ENCODE results near the gene FAM193B. TPM values are rescaled to one million over a fixed set of nuclear protein-coding genes. Genes with fewer than 3 reads are reported as not detected.

The FAM193B gene
- total RNA-seq, 1 experiment from 2014 or later, result 72.9 TPM

DNA sequence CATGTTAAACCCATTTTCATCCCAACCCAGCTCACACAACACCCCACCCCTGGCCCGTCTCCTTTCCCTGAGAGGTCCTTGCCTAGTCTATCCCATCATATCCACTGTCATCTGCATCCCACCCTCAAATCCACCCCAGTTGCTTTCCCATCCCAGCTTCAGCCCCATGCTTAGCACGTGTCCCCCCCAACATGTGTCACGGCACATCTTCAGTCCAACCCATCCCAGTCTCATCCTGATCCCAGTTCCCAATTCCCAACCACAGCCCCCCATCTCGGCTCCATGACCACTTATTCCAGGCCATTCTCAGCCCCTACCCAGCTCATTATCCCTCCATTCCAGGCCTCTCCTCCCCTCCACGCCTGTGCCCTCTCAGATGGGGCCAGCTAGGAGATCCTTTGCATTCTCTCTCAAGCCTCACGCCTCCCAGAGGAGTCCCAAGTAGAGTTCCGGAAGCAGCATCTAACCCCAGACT is 80.3 kb downstream of the FAM193B start:
- Mint-ChIP-seq H3K27me3 (ENCODE audit: insufficient read depth, unreplicated experiment) (no peaks in the 10 kb centered on the region), H3K36me3 (ENCODE audit: insufficient read depth, unreplicated experiment) (peaks cover 23% of the 10 kb centered on the region), H3K27ac (ENCODE audit: unreplicated experiment) (peak overlapping the region; percentile 11), H3K4me3 (ENCODE audit: unreplicated experiment) (peak overlapping the region; percentile 74), H3K4me1 (ENCODE audit: low read depth, unreplicated experiment) (peaks cover 34% of the 10 kb centered on the region), H3K9me3 (ENCODE audit: unreplicated experiment) (no peaks in the 10 kb centered on the region)
- DNase-seq, result no peak
- no peaks in the 10 kb centered on the region for H3K27me3 ChIP-seq (replicated peaks; ENCODE audit: control insufficient read depth, insufficient read depth, low read length)
- TF ChIP-seq, protein P1, sequence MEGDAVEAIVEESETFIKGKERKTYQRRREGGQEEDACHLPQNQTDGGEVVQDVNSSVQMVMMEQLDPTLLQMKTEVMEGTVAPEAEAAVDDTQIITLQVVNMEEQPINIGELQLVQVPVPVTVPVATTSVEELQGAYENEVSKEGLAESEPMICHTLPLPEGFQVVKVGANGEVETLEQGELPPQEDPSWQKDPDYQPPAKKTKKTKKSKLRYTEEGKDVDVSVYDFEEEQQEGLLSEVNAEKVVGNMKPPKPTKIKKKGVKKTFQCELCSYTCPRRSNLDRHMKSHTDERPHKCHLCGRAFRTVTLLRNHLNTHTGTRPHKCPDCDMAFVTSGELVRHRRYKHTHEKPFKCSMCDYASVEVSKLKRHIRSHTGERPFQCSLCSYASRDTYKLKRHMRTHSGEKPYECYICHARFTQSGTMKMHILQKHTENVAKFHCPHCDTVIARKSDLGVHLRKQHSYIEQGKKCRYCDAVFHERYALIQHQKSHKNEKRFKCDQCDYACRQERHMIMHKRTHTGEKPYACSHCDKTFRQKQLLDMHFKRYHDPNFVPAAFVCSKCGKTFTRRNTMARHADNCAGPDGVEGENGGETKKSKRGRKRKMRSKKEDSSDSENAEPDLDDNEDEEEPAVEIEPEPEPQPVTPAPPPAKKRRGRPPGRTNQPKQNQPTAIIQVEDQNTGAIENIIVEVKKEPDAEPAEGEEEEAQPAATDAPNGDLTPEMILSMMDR (IDR thresholded peaks at IDR 0.05; ENCODE audit: insufficient read depth in 1 of 2, low read depth in 1 of 2, low read length in 1 of 2, severe bottlenecking in 1 of 2, unreplicated experiment in 1 of 2), result no peak
- CTCF ChIA-PET, result interaction anchor here (1.0 to 3.7 kb wide), 3 partner anchors 17 to 69 kb away, joined by 3 to 19 read pairs (median 5); no protein-coding TSS in a partner anchor
- no TSS peak for BruUV-seq (replicated peaks)
- H3K4me1 ChIP-seq, result peaks cover 35% of the 10 kb centered on the region
- POLR2A ChIA-PET, result interaction anchor here (1.3 kb wide), 1 partner anchor 24 kb away, joined by 4 read pairs; the partner anchor contains the start of gene PDLIM7
- no peaks in the 10 kb centered on the region for H3K9me3 ChIP-seq
- peaks cover 1% of the 10 kb centered on the region; the same call in 1 of the 2 replicates for H3K36me3 ChIP-seq (ENCODE audit: control insufficient read depth, insufficient read depth, low read length)
- H3K4me3 ChIP-seq (ENCODE audit: low read depth, low read length), result peak overlapping the region; percentile 86; the same call in 1 of the 2 replicates
- intact Hi-C loops (cut with micrococcal nuclease; ENCODE audit: unreplicated experiment), result no loop called here

DNA sequence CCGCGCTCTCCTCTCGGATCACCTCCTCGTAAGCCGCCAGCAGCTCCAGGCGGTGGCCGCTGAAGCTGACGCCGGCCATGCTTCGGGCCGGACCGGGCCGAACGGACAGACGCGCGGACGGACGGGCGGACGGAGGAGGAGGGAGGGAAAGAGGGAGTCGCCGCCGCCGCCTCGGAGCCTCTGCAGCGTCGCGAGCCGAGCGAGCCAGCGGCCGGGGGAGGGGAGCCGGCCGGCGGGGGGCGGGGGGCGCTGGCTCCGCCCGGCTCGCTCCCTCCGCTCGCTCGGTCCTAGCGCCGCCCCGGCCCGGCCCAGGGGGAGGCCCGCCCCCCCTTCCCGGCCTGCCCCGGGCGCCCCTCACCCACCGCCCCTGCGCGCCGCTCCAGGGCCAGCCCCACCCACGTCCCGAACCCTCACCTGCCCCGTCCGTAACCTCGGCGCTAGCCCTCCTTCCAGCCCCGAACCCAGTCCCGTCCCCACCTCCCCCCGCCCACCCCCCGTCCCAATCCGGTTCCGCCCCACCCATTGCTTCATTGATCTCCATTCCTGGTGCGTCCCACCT is 80.8 kb downstream of the FAM193B start, which contains the start of gene DBN1:
DBN1 (minus strand) TSS at position 192 of the 559 bp plus-strand sequence; CDS start at position 79, 113 bp downstream.
- Mint-ChIP-seq H3K27me3 (ENCODE audit: insufficient read depth, unreplicated experiment) (no peaks in the 10 kb centered on the region), H3K36me3 (ENCODE audit: insufficient read depth, unreplicated experiment) (peaks cover 26% of the 10 kb centered on the region), H3K4me3 (ENCODE audit: unreplicated experiment) (peak within 1 kb of the TSS; percentile 74), H3K4me1 (ENCODE audit: low read depth, unreplicated experiment) (peaks cover 37% of the 10 kb centered on the region), H3K27ac (ENCODE audit: unreplicated experiment) (peak within 1 kb of the TSS; percentile 11), H3K9me3 (ENCODE audit: unreplicated experiment) (no peaks in the 10 kb centered on the region)
- Histone ChIP-seq H3K27me3 (replicated peaks; ENCODE audit: control insufficient read depth, insufficient read depth, low read length) (no peaks in the 10 kb centered on the region), H3K4me1 (peaks cover 40% of the 10 kb centered on the region), H3K9me3 (no peaks in the 10 kb centered on the region), H3K4me3 (ENCODE audit: low read depth, low read length) (peak within 1 kb of the TSS; percentile 86), H3K36me3 (ENCODE audit: control insufficient read depth, insufficient read depth, low read length) (peaks cover 1% of the 10 kb centered on the region; the same call in 1 of the 2 replicates)
- TF ChIP-seq, protein P1 (IDR thresholded peaks at IDR 0.05; ENCODE audit: insufficient read depth in 1 of 2, low read depth in 1 of 2, low read length in 1 of 2, severe bottlenecking in 1 of 2, unreplicated experiment in 1 of 2), result no peak
- CTCF ChIA-PET, result interaction anchor here (1.0 to 3.7 kb wide), 3 partner anchors 16 to 69 kb away, joined by 3 to 19 read pairs (median 5); no protein-coding TSS in a partner anchor
- DNase-seq, result peak in 1 of 2 experiments; percentile 55
- intact Hi-C loops (cut with micrococcal nuclease; ENCODE audit: unreplicated experiment), result loop anchor here (2.0 kb wide), 1 partner anchor 17 kb away; no protein-coding TSS in a partner anchor
- no TSS peak for BruUV-seq (replicated peaks)
- POLR2A ChIA-PET, result interaction anchor here (1.2 to 1.4 kb wide), 2 partner anchors 16 to 24 kb away, joined by 3 to 6 read pairs; partner anchors contain the start of gene PDLIM7

All from Caco-2 (cell line).